GM12872 (cell line): ENCODE data around the gene SGPP2.

Experiments used
- TF ChIP-seq, protein P1 (sequence below): IDR thresholded peaks from 3 replicates; pipeline ENCODE4 v1.5.1; 2011; ENCODE audit warnings: low read depth, mild to moderate bottlenecking, low read length, moderate library complexity; ENCODE audit not compliant: insufficient read depth

SGPP2 gene

DNA sequence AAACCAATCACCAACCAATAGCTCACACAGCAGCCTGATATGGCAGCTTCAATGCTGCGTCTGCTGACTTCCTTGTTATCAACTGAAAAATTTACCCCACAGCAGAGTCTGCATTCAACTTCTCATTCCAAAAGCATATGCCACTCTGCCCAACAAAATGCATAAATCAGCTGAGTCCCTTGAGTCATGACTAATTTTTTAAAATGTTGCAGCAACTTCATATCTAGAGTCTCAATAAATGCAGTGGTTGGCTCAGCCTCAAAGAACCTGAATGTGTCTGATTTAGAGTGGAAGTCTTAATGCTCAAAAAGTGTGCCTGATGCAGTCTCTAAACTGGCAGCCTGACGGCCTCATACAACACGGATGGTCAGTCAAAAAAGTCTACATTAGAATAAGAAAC is 185.0 kb downstream of the SGPP2 start:
- TF ChIP-seq, protein P1, sequence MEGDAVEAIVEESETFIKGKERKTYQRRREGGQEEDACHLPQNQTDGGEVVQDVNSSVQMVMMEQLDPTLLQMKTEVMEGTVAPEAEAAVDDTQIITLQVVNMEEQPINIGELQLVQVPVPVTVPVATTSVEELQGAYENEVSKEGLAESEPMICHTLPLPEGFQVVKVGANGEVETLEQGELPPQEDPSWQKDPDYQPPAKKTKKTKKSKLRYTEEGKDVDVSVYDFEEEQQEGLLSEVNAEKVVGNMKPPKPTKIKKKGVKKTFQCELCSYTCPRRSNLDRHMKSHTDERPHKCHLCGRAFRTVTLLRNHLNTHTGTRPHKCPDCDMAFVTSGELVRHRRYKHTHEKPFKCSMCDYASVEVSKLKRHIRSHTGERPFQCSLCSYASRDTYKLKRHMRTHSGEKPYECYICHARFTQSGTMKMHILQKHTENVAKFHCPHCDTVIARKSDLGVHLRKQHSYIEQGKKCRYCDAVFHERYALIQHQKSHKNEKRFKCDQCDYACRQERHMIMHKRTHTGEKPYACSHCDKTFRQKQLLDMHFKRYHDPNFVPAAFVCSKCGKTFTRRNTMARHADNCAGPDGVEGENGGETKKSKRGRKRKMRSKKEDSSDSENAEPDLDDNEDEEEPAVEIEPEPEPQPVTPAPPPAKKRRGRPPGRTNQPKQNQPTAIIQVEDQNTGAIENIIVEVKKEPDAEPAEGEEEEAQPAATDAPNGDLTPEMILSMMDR: no peak
